NCI-H526 (cell line): ENCODE measurements around the gene HTR1D.

Experiments
- DNase-seq, 2 experiments: peaks; one replicate each; lab custom pipeline; 2025; lab: John Stamatoyannopoulos, UW

HTR1D gene

DNA sequence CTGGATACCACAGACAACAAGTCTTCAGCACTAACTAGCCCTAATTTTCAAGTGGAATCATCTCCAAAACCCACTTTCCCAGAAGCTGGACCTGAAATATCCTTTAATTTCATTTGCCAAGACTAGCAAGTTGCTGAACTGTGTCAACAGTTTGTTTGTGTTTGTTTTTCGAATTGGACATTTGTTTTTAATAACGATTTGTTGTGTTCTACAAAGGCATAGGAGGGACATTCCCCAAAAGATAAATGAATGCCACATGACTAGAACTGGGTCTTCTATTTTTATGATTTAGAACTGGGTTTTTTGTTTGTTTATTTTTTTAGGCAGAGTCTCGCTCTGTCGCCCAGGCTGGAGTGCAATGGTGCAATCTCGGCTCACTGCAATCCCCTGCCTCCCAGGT lies 66.6 kb downstream of the HTR1D start:
- no peak for DNase-seq

DNA sequence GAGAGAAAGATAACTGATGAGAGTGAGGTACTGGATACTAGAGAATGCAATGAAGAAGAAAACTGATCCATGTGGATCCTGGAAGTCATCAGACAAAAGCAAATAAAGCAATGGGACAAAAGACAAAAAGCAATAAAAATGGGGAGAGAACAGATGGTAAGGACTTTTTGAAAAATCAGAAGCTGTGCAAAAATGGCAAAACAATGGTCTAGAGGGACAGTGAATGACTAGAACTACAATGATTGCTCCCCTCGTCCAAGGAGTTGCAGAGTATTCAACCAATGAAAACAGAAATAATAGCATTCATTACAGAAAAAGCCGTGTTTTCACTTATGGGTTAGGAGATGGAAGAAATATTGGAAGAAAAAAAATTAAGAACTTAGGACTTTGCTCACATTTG lies 67.2 kb downstream of the HTR1D start:
- no peak for DNase-seq

DNA sequence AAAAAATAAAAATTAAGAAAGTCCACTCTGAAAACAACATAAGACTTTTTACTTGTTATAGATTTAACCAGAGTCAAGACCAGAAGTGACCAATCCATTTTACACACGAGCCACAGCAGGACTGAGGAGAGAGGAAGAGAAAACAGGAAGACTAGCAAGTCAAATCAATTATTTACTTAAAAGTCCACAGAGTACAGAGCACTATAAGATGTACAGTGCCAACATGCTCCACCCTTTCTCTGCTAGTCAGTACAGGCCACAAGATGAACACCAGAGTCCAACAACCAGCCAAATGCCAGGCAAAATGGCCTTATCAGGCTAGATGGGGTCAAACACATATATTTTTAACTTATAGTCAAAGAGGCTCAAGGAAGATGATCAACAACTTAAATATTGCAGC lies 68.2 kb downstream of the HTR1D start:
- no peak for DNase-seq

DNA sequence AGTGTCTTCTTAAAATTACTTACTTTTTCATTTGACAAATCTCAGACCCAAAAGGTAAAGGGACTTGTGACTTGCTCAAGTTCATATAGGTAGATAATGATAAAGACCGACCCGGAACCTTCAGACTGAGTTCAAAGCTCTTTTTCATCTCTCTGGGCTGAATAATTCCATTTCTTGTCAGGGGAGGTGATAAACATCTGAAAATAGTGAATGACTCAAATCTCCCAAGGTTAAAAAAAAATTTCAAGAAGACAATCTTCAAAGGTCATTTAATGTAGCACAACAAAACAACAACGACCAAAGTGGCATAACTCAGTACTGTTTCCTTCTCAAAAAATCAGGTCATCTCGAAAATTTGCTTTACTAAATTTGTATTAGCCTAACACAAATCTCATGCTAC lies 69.2 kb downstream of the HTR1D start:
- no peak for DNase-seq
